Stimulated activated CD4-positive, alpha-beta T cell treated with anti-CD3 and anti-CD28 coated beads, Interleukin-2, amount 100 ng/mL, for 4 hours (primary cell): ENCODE results near the gene CPZ.
"Not testable (repeated sequence)": the region's sequence is repeated elsewhere in the genome, so short reads cannot be mapped to it uniquely, and the experiment has no call there.

Experiments used
- DNase-seq: peaks from one replicate; pipeline ENCODE4 v3.0.0-alpha.2; 2020; ENCODE audit warnings: low read depth

Gene CPZ

GRCh38 chr4:8557151-8558076, 35.2 kb upstream of the CPZ start:
- no peak for DNase-seq

- DNase-seq, result no peak
These were observed 34.2 kb upstream of the CPZ start for GRCh38 chr4:8558080-8558960.

- no peak for DNase-seq
These were observed 33.6 kb upstream of the CPZ start for GRCh38 chr4:8559011-8559410.

DNA sequence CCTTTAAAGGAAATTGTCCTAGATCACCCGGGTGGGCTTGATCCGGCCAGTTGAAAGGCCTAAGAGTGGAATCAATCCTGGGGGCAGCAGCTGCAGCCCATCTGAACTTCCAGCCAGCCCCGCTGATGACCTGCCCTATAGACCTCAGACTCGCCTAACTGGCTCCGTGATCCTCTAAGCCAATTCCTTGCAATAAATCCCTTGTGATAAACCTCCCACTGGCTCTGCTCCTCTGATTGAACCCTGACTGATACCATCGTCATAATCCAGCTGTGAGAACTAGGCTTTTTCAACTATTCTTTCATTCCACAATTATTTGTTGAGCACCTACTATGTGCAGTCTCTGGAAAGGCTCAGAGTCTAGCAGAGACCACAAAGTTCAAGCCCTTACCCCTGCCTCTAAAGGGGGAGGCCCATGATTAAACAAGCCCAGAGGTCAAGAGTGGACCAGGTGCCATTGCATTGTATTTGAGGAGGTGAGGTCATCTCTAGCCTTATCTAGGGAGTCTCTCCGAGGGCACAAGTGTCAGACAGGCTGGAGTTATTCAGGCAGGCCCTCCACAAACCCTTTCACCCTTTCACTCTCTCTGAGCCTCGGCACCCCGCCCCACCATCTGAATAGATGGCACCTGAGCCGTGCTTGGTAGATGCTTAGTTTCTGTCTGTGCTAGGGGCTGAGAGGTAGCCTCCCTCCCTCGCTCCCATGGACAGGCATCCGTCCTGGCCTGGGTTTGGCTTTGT, 32.9 kb upstream of the CPZ start:
- DNase-seq, result no peak

DNA sequence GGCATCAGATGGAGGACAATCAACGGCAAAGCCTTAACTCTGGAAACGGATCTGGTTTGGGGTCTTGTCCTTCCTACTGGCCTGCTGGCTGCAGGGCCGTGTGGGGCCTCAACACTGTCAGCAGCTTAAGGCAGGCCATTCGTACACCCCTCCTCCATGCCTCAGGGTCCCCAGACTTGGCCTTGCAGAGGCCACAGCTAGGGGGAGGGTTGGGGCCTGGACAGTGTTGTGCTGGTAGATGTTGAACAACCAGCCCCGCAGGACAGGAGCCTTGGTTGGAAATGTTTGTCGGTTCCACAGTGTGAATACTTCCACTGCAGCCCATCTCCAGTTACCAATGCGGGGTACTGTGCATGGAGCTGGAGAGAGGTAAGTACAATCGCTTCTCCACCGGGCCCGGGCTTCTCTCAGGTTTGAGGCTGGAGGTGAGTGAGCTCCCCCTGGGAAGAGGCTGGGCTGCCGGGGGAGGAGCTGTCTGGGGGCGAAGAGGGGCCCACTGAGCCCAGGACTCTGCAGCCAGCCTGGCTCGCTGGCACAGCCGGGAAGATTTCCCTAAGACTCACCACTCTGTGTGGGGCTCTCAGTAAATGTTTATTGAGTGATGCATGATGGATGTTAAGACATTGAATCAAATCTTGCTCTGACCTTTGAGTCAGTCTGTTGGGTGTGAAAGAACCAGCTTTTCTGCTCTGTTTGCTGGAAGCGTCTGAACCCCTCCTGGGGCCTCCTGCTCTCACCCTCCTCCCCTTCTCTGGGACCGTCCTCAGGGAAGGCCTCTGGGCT, 32.1 kb upstream of the CPZ start:
- no peak for DNase-seq

DNA sequence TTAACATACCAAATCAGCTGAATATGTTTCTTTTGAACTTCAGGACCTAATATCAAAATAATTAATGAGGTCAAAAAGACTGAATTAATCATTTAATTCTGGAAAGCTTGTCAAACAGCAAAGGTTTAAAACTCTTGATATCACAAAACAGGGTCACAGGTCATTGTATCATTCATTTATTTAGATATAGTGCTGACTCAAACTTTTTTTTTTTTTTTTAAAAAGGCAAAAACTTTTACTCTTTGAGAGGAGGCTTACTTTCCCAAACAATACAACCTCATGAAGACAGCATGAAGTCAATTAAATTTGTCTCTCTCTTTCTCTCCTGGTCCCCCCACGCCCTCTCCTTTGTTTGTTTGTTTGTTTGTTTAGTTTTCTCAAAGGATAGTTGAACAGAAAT, 28.0 kb upstream of the CPZ start:
- DNase-seq, result no peak

GRCh38 chr4:8568068-8568668, 24.4 kb upstream of the CPZ start:
- DNase-seq, result no peak

GRCh38 chr4:8570201-8570600, 22.4 kb upstream of the CPZ start:
- no peak for DNase-seq

GRCh38 chr4:8571702-8572685, 20.6 kb upstream of the CPZ start:
- no peak for DNase-seq

- DNase-seq, result no peak
These were observed 19.3 kb upstream of the CPZ start for GRCh38 chr4:8573266-8573665.

DNA sequence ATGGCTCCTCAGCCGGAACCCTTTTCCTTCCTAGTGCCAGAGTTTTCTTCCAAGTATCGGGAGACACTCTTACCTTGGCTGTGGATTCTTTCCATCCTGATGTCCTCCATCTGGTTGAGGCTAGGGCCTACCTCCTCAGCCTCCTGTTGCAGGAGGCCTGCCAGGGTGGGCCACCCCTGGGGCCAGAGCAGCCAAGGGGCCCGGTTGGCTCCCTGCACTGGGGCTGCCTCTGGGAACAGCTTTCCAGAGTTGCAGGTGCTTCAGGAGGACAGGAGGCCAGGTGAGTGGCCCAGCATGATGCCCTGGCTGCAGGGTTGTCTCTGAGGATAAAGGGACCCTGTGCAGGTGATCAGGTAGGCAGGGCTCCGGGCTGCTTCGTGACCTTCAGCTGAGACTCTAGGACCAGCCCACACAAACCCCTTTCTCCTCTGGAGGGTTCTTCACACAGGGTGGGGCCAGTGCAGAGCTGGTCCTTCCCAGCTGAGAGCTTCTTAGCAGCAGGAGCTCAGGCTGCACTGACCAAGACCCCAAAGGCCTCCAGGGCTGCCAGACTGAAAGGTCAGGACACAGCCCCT, 17.7 kb upstream of the CPZ start:
- no peak for DNase-seq

GRCh38 chr4:8575457-8575856, 17.1 kb upstream of the CPZ start:
- no peak for DNase-seq

GRCh38 chr4:8576591-8576990, 16.0 kb upstream of the CPZ start:
- not testable (repeated sequence) for DNase-seq

DNA sequence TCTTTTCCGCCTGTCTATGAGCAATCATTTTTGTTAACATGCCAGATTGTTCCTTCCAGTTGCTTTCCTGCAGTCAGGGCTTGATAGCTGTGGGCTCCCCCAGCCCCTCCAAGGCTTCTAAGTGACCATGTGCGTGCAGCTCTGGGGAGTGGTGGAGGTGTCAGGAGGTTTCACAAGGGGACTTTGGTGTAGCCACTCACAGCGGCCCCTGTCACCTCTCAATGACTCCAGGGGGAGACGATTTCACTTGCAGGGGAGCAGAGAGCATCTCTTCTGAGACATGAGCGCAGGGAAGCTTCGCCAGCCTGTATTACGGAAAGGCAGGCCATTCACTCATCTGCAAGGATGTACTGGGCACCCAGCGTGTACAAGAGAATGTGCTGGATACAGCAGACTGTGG, 15.5 kb upstream of the CPZ start:
- DNase-seq, result no peak

DNA sequence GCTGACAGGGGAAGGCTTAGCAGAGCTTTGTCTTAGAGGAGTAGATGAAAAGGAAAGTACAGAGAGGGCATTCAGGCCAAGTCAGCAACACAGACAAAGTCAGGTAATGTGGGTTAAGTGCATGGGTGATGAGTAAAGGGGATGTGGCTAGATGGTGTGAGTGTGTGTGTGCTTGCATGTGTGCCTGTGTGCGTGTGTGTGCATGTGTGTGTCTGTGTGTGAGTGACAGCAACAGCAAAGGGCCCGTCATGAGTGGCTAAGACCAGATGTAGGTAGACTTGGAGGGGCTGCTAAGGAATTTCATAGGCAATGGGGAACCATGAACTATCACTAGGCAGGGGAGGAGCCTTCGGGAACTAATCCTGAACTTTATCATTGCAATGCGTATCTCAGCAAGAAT, 14.6 kb upstream of the CPZ start:
- DNase-seq, result no peak

DNA sequence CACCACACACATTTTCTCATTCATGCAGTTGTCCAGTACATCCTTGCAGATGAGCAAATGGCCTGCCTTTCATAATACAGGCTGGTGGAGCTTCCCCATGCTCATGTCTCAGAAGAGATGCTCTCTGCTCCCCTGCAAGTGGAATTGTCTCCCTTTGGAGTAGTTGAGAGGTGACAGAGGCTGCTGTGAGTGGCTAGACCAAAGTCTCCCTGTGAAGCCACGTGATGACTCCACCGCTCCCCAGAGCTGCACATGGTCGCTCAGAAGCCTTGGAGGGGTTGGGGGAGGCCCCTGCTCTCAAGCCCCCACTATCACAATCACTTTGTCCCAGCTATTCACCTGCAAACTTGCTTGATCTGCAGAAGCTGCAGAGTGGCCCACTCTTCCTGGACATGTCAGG, 13.8 kb upstream of the CPZ start:
- no peak for DNase-seq

DNA sequence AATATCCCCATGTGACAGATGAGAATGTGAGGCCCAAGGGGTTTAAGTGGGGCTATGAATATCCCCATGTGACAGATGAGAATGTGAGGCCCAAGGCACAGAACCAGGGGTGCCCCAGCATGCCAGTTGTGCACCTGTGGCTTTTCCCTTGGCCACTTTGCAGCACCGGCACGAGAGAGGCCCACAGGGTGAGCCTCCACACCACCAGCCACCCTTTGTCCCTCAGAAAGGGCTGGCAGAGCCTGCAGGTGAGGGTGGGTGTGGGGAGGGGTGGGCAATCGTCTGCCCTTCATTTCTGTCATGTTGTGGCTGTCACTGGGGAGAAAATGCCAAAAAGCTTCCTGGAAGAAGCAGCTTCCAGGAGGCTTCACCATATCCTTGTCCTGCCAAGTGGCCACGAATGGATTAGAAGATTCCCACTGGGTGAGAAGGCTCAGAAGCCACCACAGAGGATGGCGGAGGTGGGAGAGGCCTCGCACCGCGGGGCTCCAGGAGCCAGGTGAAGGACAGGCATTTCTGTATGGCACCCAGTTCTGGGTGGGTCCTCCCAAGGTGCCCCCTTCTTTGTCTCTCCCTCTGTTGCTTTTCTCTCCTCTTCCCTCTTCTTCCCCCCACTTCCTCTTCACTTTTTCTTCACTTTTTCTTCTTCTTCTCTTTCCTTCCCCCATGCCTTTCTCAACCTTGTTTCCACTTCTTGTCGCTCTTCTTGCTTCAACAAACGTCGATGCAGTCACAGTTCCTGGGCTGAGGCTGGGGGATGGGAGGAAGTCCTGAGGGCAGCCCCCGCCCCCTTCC, 12.8 kb upstream of the CPZ start:
- DNase-seq, result no peak

- DNase-seq, result no peak
These were observed 12.1 kb upstream of the CPZ start, which contains the start of gene GPR78 for GRCh38 chr4:8580321-8581093. Gene GPR78 (plus strand): TSS chr4:8580392. CDS start chr4:8580983, 591 bp downstream.
